DLD1 (cell line): ENCODE measurements around the gene CALB2.

Experiments used
- in situ Hi-C: cut with HindIII; loops from 2 replicates; pipeline ENCODE4 v1.10.0; 2017; ENCODE audit warnings: low sequenced_read_pairs

The CALB2 gene

DNA sequence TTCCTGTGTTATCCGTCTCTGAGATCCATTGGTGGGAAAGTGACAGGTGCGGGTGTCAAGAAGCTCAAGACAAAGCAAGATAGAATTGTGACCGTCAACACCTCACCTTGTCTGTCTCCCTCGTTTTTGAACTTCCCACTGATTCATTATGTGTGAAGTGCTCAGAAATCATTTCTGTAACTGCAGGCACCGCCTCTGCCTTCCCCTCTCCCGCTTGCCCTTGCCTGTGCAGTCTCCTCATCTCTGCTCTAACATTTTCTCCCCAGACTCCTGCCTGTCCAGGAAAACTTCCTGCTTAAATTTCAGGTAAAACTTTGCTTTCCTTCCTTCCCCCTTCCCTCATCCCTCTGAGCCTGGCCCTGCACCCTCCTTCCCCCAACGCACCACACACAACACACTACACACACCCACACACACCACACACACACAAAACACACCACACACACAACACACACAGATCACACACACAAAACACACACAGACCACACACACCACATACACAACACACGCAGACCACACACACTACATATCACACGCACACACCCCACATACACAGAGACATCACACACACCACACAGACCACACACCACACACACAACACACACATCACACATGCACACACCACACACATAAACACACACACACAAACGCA lies 25.7 kb downstream of the CALB2 start:
- in situ Hi-C loops = no loop called here

DNA sequence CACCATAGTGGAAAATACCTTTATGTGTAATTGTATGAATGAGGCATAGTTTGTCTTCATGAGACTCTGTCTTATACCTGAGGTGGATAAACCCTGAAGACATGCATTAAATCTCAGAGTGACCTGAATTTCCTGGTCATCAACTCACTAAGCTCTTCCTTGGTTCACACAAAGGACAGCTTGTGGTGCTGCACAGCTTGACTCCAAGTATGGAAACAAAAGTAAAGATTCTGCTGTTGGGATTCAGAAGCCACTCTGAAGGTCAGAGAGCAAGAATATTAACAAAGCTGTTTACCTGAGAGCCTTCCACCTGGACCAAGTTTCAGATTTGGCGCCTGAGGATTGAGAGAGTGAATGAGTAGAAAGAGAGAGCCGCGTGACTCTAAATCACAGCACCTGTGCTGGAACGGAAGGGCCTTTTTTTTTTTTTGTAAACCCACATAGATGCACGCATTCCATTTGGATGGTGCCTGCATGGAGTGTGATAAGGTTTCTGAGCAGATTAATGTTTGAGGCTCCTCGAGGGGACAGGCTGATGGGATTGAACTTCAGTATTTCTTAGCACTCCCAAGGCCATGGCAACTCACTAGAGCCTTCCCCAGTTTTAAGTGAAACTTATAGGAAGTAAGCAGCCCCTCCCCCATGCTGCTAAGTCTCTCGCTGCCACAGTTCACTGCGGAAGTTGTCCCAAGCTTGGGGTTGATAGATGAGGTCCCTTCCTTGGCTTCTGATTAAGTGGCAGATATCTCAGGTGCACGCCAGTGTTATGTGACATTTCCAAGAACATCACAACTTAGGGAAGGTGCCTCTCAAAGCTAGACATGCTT lies 28.7 kb downstream of the CALB2 start:
- in situ Hi-C loops = no loop called here

GRCh38 chr16:71389330-71389729 lies 30.8 kb downstream of the CALB2 start:
- in situ Hi-C loops = no loop called here

DNA sequence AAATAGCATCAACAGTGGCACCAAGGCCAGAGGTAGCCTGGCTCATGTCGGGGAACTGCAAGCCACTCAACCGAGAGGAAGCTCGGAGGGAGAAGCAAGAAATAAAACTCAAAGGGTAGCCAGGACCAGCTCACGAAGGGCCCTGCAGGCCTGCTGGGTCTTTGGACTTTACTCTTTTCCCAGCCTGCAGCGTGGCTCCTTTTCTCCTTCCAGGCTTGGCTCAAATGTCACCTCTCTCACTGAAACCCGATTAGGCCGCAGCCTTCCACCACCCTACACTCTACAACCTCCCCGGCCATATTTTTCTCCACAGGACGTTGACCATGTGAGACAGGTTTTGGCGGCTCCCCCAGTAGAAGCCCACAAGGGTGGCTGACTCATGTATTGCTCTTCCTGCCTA lies 38.1 kb downstream of the CALB2 start:
- in situ Hi-C loops = no loop called here

DNA sequence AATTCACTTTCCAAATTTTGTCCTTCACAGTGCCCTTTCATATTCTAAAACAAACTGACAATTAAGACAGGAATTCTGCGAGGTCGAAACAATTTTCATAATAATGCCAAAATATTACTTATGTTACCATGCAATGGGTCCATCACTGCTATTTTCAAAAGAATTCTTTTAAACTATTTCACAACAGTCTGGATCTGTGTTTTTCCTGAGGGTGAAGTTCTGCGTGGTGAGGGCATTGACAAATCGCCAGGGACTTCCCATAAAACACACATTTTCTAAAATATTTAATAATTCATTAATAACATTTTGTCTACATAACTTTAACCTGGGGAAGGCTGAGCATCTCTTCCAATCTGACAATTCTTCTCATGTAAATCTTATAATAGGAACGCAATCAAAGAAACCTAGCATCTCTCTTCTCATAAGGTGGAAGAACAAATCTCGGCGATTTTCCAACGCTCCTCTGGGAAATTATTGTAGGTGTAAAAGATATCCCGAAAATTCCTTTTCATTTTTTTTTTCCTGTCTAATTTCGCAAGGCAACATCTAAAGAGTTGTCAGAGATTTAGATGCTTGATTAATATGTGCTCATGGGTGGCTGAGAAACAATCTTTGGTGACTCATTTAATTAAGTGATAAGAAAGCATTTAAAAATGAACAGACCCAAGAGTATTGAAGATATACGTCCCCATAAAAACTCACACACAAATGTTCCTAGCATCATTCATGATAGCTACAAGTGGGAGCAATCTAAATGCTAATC lies 41.5 kb downstream of the CALB2 start:
- in situ Hi-C loops = no loop called here

- in situ Hi-C loops = no loop called here
These were observed 43.5 kb downstream of the CALB2 start for GRCh38 chr16:71402007-71402406.

GRCh38 chr16:71402674-71403073 lies 44.2 kb downstream of the CALB2 start:
- in situ Hi-C loops = no loop called here

GRCh38 chr16:71404364-71404763 lies 45.8 kb downstream of the CALB2 start:
- in situ Hi-C loops = no loop called here

DNA sequence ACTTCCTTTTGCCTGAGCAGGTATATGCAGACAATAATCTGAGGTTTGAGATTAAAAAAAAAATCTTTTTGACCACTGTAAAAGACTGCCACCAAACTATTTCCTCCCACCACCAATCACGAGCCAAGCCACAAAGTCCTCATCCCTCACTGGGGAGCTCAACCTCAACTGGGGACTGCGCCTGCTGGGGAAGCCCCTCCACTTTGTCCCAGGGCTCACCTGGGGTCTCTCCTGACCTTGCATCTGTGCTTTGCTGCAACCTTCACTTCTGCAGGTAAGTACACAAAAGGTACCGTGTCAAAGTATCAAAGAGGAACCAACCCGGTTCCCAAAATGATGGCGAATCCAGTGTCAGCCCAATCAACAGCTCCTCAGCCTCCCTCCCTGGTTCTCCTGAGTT lies 47.8 kb downstream of the CALB2 start:
- in situ Hi-C loops = no loop called here

GRCh38 chr16:71406724-71407123 lies 48.2 kb downstream of the CALB2 start:
- in situ Hi-C loops = no loop called here

DNA sequence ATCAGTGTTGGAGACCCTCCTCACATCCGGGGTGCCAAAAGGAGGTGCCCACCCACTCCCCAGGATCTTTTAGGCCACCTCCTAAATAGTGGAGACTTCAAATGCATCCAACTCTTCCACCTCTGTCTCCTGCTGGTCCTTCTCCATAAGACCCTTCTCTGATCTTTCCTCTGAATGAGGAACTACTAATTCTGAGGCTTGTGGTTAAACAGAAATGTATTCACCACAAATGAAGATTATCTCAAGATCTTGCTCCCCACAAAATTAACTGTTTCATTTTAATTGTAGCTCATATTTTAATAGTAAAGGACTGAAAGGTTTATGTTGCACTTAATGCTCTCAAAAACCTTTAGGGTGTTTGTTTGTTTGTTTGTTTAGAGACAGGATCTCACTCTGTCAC lies 49.2 kb downstream of the CALB2 start:
- in situ Hi-C loops = no loop called here

- in situ Hi-C loops = no loop called here
These were observed 50.0 kb downstream of the CALB2 start for GRCh38 chr16:71408536-71408935.

GRCh38 chr16:71409011-71409775 lies 50.7 kb downstream of the CALB2 start:
- in situ Hi-C loops = no loop called here

DNA sequence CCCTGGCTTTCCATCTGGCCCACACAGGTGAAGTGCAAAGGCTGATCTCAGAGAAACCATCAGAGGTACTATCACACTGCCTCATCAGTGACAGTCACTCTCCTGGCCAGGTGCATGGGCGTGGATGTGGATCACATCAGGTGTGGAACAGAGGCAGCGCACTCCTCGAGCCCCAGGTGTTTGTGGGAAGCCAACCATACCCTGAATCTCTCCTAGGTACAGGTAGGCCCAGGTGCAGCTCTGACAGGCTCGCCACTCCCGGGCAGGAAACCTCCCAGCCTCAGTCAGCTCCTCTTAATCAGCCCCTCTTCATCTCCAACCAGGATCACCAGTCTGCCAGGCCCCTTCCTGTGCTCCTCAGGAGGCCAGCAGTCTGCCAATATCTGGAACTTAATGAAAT lies 51.6 kb downstream of the CALB2 start:
- in situ Hi-C loops = no loop called here

DNA sequence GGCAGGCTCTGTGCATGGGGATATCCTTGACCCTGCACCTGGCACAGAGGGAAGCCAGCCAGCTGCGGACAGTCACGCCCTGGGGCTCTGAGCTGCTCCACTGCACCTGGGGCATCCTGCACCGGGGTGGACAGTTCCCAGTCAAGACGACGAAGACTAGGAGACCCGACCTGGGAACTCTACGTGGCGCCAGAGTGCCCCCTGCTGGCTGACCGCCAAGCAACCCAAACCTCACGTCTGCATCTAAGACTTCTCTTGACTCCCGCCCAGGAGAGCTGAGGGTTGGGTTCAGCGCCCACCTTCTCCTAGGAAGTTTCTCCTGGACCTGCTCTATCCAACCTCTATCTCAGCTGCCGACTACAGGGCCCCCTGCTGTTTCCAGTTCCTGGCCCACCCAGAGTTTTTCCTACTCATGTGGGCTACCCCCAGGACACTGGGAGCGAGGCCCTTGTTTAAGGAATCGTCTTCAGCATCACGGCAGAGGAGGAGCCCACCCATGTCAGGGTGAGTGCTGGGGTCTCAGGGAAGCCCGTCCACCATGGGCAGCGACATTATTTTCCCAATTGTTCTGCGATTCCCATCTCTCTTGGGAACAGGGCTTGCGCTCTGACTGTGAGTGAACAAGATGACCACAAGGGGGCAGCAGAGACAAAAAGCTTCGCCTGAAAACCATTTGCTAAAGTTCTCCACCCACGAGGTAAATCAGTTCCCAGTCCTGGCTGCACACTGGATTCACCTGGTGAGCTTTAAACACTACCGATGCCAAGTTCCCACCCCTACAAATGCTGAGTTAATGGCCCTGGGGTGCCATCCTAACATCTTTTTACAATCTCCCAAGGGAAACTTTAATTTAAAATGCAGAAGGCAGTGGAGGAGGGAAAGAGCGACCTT lies 54.0 kb downstream of the CALB2 start:
- in situ Hi-C loops = no loop called here

DNA sequence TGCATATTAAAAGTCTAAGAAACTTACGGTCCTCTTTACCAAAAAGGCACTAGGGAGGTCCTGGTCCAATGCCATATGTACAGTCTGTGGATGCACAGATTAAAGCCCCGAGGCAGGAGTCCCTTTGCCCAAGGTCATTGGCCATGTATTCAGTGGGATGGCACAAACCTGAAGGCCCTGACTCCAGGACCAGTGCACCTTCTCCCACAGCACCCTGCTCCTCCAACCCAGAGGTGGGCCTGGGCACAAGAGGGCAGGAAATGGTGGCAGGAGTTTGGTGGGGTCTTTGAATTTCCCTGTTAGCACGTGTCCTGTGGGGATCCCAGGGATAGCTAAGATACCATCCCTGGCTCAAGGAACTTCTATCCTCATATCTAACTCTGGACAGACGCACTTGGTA lies 54.8 kb downstream of the CALB2 start:
- in situ Hi-C loops = no loop called here

GRCh38 chr16:71414038-71414437 lies 55.5 kb downstream of the CALB2 start:
- in situ Hi-C loops = no loop called here

DNA sequence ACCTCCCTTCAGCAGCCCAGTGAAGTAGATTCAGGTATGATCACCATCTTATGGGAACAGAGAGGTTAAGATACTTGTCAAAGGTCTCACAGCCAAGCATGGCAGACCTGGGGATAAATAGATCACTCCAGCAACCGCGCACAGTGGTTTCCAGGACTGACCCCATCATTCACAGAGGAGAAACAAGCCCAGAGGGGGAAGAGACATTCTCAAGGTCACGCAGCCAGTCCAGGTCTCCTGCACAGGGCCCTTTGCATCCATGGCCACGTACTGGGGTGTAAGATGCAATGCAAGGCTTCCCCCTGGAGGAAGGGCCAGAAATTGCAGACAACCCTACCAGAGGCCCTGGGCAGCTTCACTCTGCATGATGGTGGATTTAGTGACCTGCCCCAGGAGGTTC lies 63.4 kb downstream of the CALB2 start:
- in situ Hi-C loops = no loop called here

GRCh38 chr16:71423016-71423415 lies 64.5 kb downstream of the CALB2 start:
- in situ Hi-C loops = no loop called here

GRCh38 chr16:71423865-71424264 lies 65.3 kb downstream of the CALB2 start:
- in situ Hi-C loops = no loop called here
